ENCODE results near the gene NPIPB5. TPM values are rescaled to one million over a fixed set of nuclear protein-coding genes. Genes with fewer than 3 reads are reported as not detected.

The NPIPB5 gene
- total RNA-seq = 35.7 and 59.2 TPM in 2 replicates

GRCh38 chr16:22510591-22510990 lies at the start of gene NPIPB5:
NPIPB5 (plus strand) TSS chr16:22510891; CDS start chr16:22513802, 2,911 bp downstream.

Other genes starting within 250 kb of the NPIPB5 start
- 43.1 and 43.5 TPM in 2 replicates for gene POLR3E, start 213.5 kb upstream of the NPIPB5 start, total RNA-seq
- 40.9 and 58.5 TPM in 2 replicates for gene CDR2, start 136.3 kb upstream of the NPIPB5 start, total RNA-seq

Measured in regular cardiac myocyte (primary cell).